ENCODE results near the gene TMEM59. TPM values are rescaled to one million over a fixed set of nuclear protein-coding genes. Genes with fewer than 3 reads are reported as not detected.
A peak's percentile ranks its signal among the peaks of the same experiment; 100 is the strongest.

TMEM59 gene
- total RNA-seq, 1 experiment from 2014 or later = 239 TPM

DNA sequence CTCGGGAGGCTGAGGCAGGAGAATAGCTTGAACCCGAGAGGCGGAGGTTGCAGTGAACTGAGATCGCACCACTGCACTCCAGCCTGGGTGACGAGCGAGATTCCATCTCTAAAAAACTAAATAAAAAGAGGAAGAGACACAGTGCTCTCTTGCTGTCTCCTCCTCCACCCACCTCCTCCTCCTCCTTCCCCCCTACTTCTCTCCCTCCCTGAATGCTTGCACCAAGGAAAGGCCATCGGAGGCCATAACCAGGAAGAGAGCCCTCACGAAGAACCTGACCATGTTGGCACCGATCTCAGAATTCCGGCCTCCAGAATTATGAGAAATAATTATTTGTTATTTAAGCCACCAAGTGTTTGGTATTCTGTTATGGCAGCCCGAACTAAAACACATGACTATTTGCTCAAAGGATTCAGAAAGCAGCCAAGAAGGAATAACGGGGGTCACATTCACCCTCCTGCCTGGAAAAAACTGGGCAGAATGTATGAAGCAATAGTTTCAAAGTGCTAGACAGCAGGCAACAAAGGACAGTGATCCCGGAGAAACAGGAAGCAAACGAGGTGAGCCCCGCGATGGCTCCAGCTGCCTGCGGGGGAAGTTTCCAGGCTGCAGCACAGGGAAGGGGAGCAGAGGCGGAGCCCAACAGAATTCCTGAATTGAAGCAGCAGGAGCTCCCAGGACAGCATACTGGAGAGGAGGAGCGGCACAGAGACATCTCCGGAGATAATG lies 70.8 kb downstream of the TMEM59 start:
- H3K36me3 ChIP-seq (ENCODE audit: low read depth) = no peaks in the 10 kb centered on the region
- no TSS peak for BruUV-seq (replicated peaks)

DNA sequence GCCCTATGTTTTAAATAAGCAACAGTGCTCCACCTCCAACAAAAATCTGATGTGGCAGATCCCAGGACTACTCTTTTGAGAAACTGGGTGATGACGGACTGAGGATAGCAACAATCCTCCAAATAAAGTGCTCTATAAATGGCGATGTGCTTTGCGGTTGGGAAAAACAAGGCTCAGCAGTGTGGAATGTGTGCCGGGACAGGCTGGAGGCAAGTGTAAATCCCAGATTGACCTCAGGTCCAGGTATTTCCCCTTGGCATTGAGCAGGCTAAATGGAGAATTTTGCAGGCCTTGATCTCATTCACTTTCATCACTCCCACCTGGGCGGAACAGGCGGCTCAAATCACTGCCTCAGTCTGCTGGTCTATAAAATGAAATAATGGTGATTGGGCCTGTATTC lies 71.8 kb downstream of the TMEM59 start:
- no TSS peak for BruUV-seq (replicated peaks)

More for the DNA sequence above, 70.8 kb downstream of the TMEM59 start:
- H3K9me3 ChIP-seq (ENCODE audit: insufficient read depth, low read depth) = no peaks in the 10 kb centered on the region
- TF ChIP-seq CTCF (conservative IDR thresholded peaks at IDR 0.05) (no peak), EZH2 (IDR thresholded peaks at IDR 0.05; ENCODE audit: low read depth) (no peak)
- no peaks in the 10 kb centered on the region for H3K4me1 ChIP-seq (replicated peaks; ENCODE audit: insufficient read depth)
- H3K27ac ChIP-seq = no peak overlapping the region
- H3K79me2 ChIP-seq (ENCODE audit: low read depth) = no peaks in the 10 kb centered on the region
- DNase-seq = no peak
- POLR2A ChIA-PET (ENCODE audit: unreplicated experiment) = no interaction called here
- intact Hi-C loops (cut with micrococcal nuclease; ENCODE audit: unreplicated experiment) = no loop called here
- no peak overlapping the region for H3K4me3 ChIP-seq
- no peaks in the 10 kb centered on the region for H3K9me2 ChIP-seq (ENCODE audit: insufficient read depth)
- no peaks in the 10 kb centered on the region for H3F3A ChIP-seq (ENCODE audit: insufficient read depth, low read depth)
- H2AFZ ChIP-seq = 0 out of 2 replicates have a peak overlapping the region, but pooled peaks have one; percentile 71
- H3K27me3 ChIP-seq (ENCODE audit: insufficient read depth, low read depth) = no peaks in the 10 kb centered on the region
- CTCF ChIA-PET = no interaction called here
- H3K4me2 ChIP-seq = no peak overlapping the region
- no peaks in the 10 kb centered on the region for H4K20me1 ChIP-seq (ENCODE audit: insufficient read depth)

GRCh38 chr1:53979712-53980450 lies 73.1 kb downstream of the TMEM59 start:
- no peak overlapping the region for H3K4me2 ChIP-seq
- H3F3A ChIP-seq (ENCODE audit: insufficient read depth, low read depth) = no peaks in the 10 kb centered on the region
- no peaks in the 10 kb centered on the region for H3K9me2 ChIP-seq (ENCODE audit: insufficient read depth)
- TF ChIP-seq EZH2 (IDR thresholded peaks at IDR 0.05; ENCODE audit: low read depth) (no peak), CTCF (conservative IDR thresholded peaks at IDR 0.05) (no peak)
- ChIA-PET POLR2A (ENCODE audit: unreplicated experiment) (interaction anchor here (0.6 kb wide), 2 partner anchors 602 to 1537 kb away, joined by 3 read pairs; no protein-coding TSS in a partner anchor), CTCF (no interaction called here)
- H3K4me3 ChIP-seq = no peak overlapping the region
- H4K20me1 ChIP-seq (ENCODE audit: insufficient read depth) = no peaks in the 10 kb centered on the region
- no peaks in the 10 kb centered on the region for H3K27me3 ChIP-seq (ENCODE audit: insufficient read depth, low read depth)
- BruUV-seq (replicated peaks) = no TSS peak
- H2AFZ ChIP-seq = no peak overlapping the region
- H3K4me1 ChIP-seq (replicated peaks; ENCODE audit: insufficient read depth) = no peaks in the 10 kb centered on the region
- no peaks in the 10 kb centered on the region for H3K9me3 ChIP-seq (ENCODE audit: insufficient read depth, low read depth)
- no peaks in the 10 kb centered on the region for H3K36me3 ChIP-seq (ENCODE audit: low read depth)
- intact Hi-C loops (cut with micrococcal nuclease; ENCODE audit: unreplicated experiment) = no loop called here
- no peaks in the 10 kb centered on the region for H3K79me2 ChIP-seq (ENCODE audit: low read depth)
- H3K27ac ChIP-seq = no peak overlapping the region
- DNase-seq = no peak

More for the DNA sequence above, 71.8 kb downstream of the TMEM59 start:
- no peak for DNase-seq
- Histone ChIP-seq H3K79me2 (ENCODE audit: low read depth) (no peaks in the 10 kb centered on the region), H3F3A (ENCODE audit: insufficient read depth, low read depth) (no peaks in the 10 kb centered on the region), H3K9me3 (ENCODE audit: insufficient read depth, low read depth) (no peaks in the 10 kb centered on the region), H4K20me1 (ENCODE audit: insufficient read depth) (no peaks in the 10 kb centered on the region), H3K4me3 (no peak overlapping the region), H2AFZ (no peak overlapping the region), H3K4me2 (no peak overlapping the region), H3K36me3 (ENCODE audit: low read depth) (no peaks in the 10 kb centered on the region), H3K27me3 (ENCODE audit: insufficient read depth, low read depth) (no peaks in the 10 kb centered on the region), H3K4me1 (replicated peaks; ENCODE audit: insufficient read depth) (no peaks in the 10 kb centered on the region), H3K9me2 (ENCODE audit: insufficient read depth) (no peaks in the 10 kb centered on the region), H3K27ac (no peak overlapping the region)
- POLR2A ChIA-PET (ENCODE audit: unreplicated experiment) = no interaction called here
- CTCF ChIA-PET = no interaction called here
- intact Hi-C loops (cut with micrococcal nuclease; ENCODE audit: unreplicated experiment) = no loop called here
- no peak for TF ChIP-seq CTCF (conservative IDR thresholded peaks at IDR 0.05)
- TF ChIP-seq EZH2 (IDR thresholded peaks at IDR 0.05; ENCODE audit: low read depth) = no peak

Small RNA genes lying within 50 kb of the gene (microRNA-seq; reads per million reads assigned to microRNA genes)
- gene MIR4781 (ENCODE audit: borderline number of aligned reads, borderline replicate concordance) = not detected

Other genes starting within 250 kb of the TMEM59 start
- 29.7 and 47.6 TPM in 2 replicates for gene NDC1, start 214.9 kb downstream of the TMEM59 start, total RNA-seq (2021)
- 23.3 and 26.1 TPM in 2 replicates for gene YIPF1, start 163.4 kb downstream of the TMEM59 start, total RNA-seq (2021)
- not detected in 2 replicates for gene DIO1, start 159.0 kb downstream of the TMEM59 start, total RNA-seq (2021)
- 98.8 and 128 TPM in 2 replicates for gene IFT25, start 107.5 kb downstream of the TMEM59 start, total RNA-seq (2021)
- gene LRRC42, start 106.9 kb downstream of the TMEM59 start, total RNA-seq (2021) = 78.7 and 82.7 TPM in 2 replicates
- gene LDLRAD1, start 35.0 kb downstream of the TMEM59 start, total RNA-seq (2021) = 1.6 TPM in 2 replicates
- gene TCEANC2, start 404 bp upstream of the TMEM59 start, total RNA-seq (2021) = 8.8 and 11.5 TPM in 2 replicates
- not detected in 2 replicates for gene CDCP2, start 99.8 kb upstream of the TMEM59 start, total RNA-seq (2021)
- 6.5 and 6.7 TPM in 2 replicates for gene CYB5RL, start 146.8 kb upstream of the TMEM59 start, total RNA-seq (2021)
- gene MRPL37, start 147.0 kb upstream of the TMEM59 start, total RNA-seq (2021) = 180 and 198 TPM in 2 replicates

Data from PC-9 (cell line).